C4-2B (cell line): Measurements from ENCODE around the gene MMP17.

Experiments used
- ZFX ChIP-seq: fragments of 450-650 bp; IDR thresholded peaks from 2 replicates; pipeline ENCODE4 v1.6.1; 2017
- TF ChIP-seq, protein P1 (sequence below): fragments of 450-650 bp; conservative IDR thresholded peaks from 2 replicates; pipeline ENCODE4 v1.5.1; 2017; ENCODE audit warnings: mild to moderate bottlenecking

DNA sequence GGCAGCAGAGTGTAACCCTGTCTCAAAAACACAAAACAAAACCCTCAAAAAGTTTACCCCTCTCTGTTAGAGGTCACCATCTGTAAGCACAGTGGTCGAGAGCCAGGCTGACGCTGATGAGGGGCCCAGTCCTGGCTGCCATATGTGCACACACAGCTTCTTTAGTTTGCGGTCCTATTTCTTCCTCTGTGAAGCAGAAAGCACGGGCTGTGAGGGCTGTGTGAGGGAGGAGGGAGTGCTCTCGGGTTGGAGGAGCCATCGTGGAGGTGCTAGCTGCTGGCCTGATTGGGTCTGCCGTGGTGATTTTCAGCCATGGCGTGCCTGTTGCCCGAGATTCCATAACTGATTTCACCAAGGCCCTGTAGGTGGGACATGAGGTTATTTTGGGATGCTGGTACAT, 69.7 kb downstream of the MMP17 start:
- TF ChIP-seq, protein P1, sequence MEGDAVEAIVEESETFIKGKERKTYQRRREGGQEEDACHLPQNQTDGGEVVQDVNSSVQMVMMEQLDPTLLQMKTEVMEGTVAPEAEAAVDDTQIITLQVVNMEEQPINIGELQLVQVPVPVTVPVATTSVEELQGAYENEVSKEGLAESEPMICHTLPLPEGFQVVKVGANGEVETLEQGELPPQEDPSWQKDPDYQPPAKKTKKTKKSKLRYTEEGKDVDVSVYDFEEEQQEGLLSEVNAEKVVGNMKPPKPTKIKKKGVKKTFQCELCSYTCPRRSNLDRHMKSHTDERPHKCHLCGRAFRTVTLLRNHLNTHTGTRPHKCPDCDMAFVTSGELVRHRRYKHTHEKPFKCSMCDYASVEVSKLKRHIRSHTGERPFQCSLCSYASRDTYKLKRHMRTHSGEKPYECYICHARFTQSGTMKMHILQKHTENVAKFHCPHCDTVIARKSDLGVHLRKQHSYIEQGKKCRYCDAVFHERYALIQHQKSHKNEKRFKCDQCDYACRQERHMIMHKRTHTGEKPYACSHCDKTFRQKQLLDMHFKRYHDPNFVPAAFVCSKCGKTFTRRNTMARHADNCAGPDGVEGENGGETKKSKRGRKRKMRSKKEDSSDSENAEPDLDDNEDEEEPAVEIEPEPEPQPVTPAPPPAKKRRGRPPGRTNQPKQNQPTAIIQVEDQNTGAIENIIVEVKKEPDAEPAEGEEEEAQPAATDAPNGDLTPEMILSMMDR = no peak
- no peak for TF ChIP-seq ZFX
